Liver (tissue), 9 donors: ENCODE measurements around the gene RNF152. TPM values are rescaled to one million over a fixed set of nuclear protein-coding genes. Genes with fewer than 3 reads are reported as not detected.

ENCODE experiments used
- DNase-seq: peaks from one replicate; pipeline ENCODE4 v3.0.0-alpha.2; 2017; ENCODE audit warnings: low spot score
- H3K27ac ChIP-seq, 2 donors: one replicate each; pipeline ENCODE4 v1.7.0; 2013; ENCODE audit warnings: inconsistent platforms in 2 of 2, low read length in 2 of 2, control low read depth in 1 of 2, low read depth in 1 of 2, mild to moderate bottlenecking in 1 of 2
- H3K27me3 ChIP-seq, 4 donors: one replicate each; pipeline versions ENCODE4 v1.6.1 to v1.7.0; 2013; ENCODE audit warnings: low read length in 3 of 4, inconsistent platforms in 1 of 4, mild to moderate bottlenecking in 1 of 4, moderate library complexity in 1 of 4; ENCODE audit not compliant: control insufficient read depth in 4 of 4, insufficient read depth in 4 of 4
- H3K36me3 ChIP-seq, 4 donors: one replicate each; pipeline versions ENCODE4 v1.6.1 to v1.7.0; 2013; ENCODE audit warnings: low read length in 3 of 4, mild to moderate bottlenecking in 3 of 4, low read depth in 1 of 4, moderate library complexity in 1 of 4; ENCODE audit not compliant: control insufficient read depth in 4 of 4, insufficient read depth in 3 of 4
- H3K4me1 ChIP-seq, 4 donors: one replicate each; pipeline versions ENCODE4 v1.6.1 to v1.7.0; 2013; ENCODE audit warnings: low read length in 3 of 4, mild to moderate bottlenecking in 3 of 4, moderate library complexity in 1 of 4; ENCODE audit not compliant: control insufficient read depth in 4 of 4, insufficient read depth in 4 of 4
- H3K4me3 ChIP-seq, 3 donors: one replicate each; pipeline versions ENCODE4 v1.6.1 to v1.7.0; 2013; ENCODE audit warnings: low read length in 3 of 3, control low read depth in 1 of 3, low read depth in 1 of 3, mild to moderate bottlenecking in 1 of 3
- H3K9ac ChIP-seq, 2 donors: one replicate each; pipeline ENCODE4 v1.7.0; 2013; ENCODE audit warnings: low read length in 2 of 2, mild to moderate bottlenecking in 2 of 2, moderate library complexity in 2 of 2, control low read depth in 1 of 2, low read depth in 1 of 2
- H3K9me3 ChIP-seq, 4 donors: one replicate each; pipeline versions ENCODE4 v1.6.1 to v1.7.0; 2013; ENCODE audit warnings: low read length in 3 of 4; ENCODE audit not compliant: control insufficient read depth in 4 of 4
- FOXA1 ChIP-seq: IDR thresholded peaks from 2 replicates; pipeline ENCODE4 v1.6.1; 2016; ENCODE audit warnings: antibody characterized with exemption
- REST ChIP-seq: IDR thresholded peaks from 2 replicates; pipeline ENCODE4 v1.6.1; 2016; ENCODE audit warnings: antibody characterized with exemption, mild to moderate bottlenecking
- SP1 ChIP-seq: IDR thresholded peaks from 2 replicates; pipeline ENCODE4 v1.6.1; 2018; ENCODE audit warnings: antibody characterized with exemption, mild to moderate bottlenecking
- YY1 ChIP-seq: IDR thresholded peaks from 2 replicates; pipeline ENCODE4 v1.6.1; 2016; ENCODE audit warnings: antibody characterized with exemption, mild to moderate bottlenecking
- polyA plus RNA-seq, 2 donors: library from polyadenylated mRNA; stranded (reverse) in 1 of 2; unstranded in 1 of 2; fragments of 200-250 nt in 1 of 2; fragments of >200 nt in 1 of 2; fragmentation: Nextera tagmentation in 1 of 2; extraction: Ambion mirVana in 1 of 2; gene quantifications; one replicate each; pipeline versions ENCODE4 v1.2.1 to v1.2.3, GENCODE V29; 2013 to 2015
- total RNA-seq, 2 donors: library from RNA; depleted of rRNA; stranded (reverse); fragments of >200 nt; gene quantifications; one replicate each; pipeline ENCODE4 v1.2.3, GENCODE V29; 2014
- donor health status: healthy.
- donor health status: healthy.
- donor health status: healthy.
- donor health status: healthy.
- donor health status: healthy.

Gene RNF152
- total and polyA plus RNA-seq, 4 donors = 6.8 to 115 (median 10.6) TPM

- TF ChIP-seq SP1 (no peak), YY1 (no peak), REST (no peak), FOXA1 (no peak)
- H3K27ac ChIP-seq = no peak overlapping the region
- no peaks in the 10 kb centered on the region for H3K4me1 ChIP-seq
- H3K9me3 ChIP-seq = no peaks in the 10 kb centered on the region
- no peak overlapping the region for H3K4me3 ChIP-seq
- H3K27me3 ChIP-seq = no peaks in the 10 kb centered on the region
- no peak overlapping the region for H3K9ac ChIP-seq
- H3K36me3 ChIP-seq = no peaks in the 10 kb centered on the region
- DNase-seq = no peak
Measured at GRCh38 chr18:61761875-61762274, 130.9 kb downstream of the RNF152 start.
